Measurements from ENCODE around the gene SLC17A7. TPM values are rescaled to one million over a fixed set of nuclear protein-coding genes. Genes with fewer than 3 reads are reported as not detected.
A peak's percentile ranks its signal among the peaks of the same experiment; 100 is the strongest.

The SLC17A7 gene
- total and polyA plus RNA-seq, 12 donors: 0.17 to 2.3 (median 0.92) TPM

- H3K4me3 ChIP-seq: peak overlapping the region; percentile 60 to 93 (median 69)
- intact Hi-C loops (cut with DNase I): loop anchor here (1.0 to 10.0 kb wide), 7 partner anchors 51 to 219 kb away; partner anchors contain the start of genes DKKL1 (in 1 of the 10) and TEAD2 (in 1 of the 10)
- no peaks in the 10 kb centered on the region for H3K9me3 ChIP-seq
- 0 to 1% methylated on average over 44 to 47 of the region's 47 CpGs for WGBS, 2 donors
- H3K27ac ChIP-seq: peak overlapping the region; percentile 55 to 92 (median 86)
- peak; percentile 94 to 96 for DNase-seq
- peaks cover 8 to 40% (median 36%) of the 10 kb centered on the region in 7 donors for H3K27me3 ChIP-seq
- TF ChIP-seq, protein P1, sequence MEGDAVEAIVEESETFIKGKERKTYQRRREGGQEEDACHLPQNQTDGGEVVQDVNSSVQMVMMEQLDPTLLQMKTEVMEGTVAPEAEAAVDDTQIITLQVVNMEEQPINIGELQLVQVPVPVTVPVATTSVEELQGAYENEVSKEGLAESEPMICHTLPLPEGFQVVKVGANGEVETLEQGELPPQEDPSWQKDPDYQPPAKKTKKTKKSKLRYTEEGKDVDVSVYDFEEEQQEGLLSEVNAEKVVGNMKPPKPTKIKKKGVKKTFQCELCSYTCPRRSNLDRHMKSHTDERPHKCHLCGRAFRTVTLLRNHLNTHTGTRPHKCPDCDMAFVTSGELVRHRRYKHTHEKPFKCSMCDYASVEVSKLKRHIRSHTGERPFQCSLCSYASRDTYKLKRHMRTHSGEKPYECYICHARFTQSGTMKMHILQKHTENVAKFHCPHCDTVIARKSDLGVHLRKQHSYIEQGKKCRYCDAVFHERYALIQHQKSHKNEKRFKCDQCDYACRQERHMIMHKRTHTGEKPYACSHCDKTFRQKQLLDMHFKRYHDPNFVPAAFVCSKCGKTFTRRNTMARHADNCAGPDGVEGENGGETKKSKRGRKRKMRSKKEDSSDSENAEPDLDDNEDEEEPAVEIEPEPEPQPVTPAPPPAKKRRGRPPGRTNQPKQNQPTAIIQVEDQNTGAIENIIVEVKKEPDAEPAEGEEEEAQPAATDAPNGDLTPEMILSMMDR (IDR thresholded peaks at IDR 0.05): peak; percentile 65 to 89 (median 80)
- H3K4me1 ChIP-seq: peaks cover 0 to 23% (median 6%) of the 10 kb centered on the region in 9 donors
- peak; percentile 86 to 95 (median 93) for ATAC-seq
- H3K36me3 ChIP-seq: peaks cover 0 to 27% (median 0%) of the 10 kb centered on the region in 9 donors
These were observed 2.2 kb upstream of the SLC17A7 start for GRCh38 chr19:49443366-49444099.

DNA sequence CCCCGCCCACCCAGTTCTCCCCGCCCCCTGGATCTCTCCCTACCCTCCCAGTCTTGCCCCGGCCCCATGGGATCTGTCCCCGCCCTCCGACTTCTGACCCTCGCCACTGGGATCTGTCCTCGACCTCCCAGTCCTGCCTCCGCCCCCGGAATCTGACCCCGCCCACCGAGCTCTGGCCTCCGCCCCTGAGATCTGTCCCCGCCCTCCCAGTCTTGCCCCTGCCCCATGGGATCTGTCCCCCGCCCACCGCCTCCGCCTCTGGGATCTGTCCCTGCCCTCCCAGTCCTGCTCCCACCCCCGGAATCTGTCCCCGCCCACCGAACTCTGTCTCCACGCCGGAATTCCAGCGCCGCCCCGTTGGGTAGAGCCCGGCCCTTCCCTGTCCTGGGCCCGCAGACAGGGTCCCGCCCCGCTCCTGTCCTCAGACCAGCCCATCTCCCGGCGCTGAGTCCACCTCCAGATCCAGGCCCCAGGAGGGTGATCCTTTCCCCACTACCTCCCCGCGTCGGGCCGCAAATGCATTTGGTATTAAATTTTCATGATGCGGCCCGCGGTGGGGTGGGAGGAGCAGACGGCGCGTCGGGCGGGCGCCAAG lies 1.5 kb upstream of the SLC17A7 start:
- Histone ChIP-seq H3K4me3 (peak overlapping the region; percentile 60 to 93 (median 69)), H3K4me1 (peaks cover 0 to 22% (median 6%) of the 10 kb centered on the region in 9 donors), H3K27ac (peak overlapping the region; percentile 55 to 92 (median 86)), H3K27me3 (peaks cover 8 to 47% (median 43%) of the 10 kb centered on the region in 7 donors), H3K9me3 (no peaks in the 10 kb centered on the region), H3K36me3 (peaks cover 0 to 20% (median 0%) of the 10 kb centered on the region in 9 donors)
- ATAC-seq (peak; percentile 79 to 87 (median 84)), DNase-seq (peak; percentile 96 to 98)
- WGBS, 2 donors: 1% methylated on average over 41 to 43 of the region's 43 CpGs
- intact Hi-C loops (cut with DNase I): loop anchor here (1.0 to 10.0 kb wide), 7 partner anchors 50 to 218 kb away; partner anchors contain the start of genes DKKL1 (in 1 of the 10) and TEAD2 (in 1 of the 10)
- TF ChIP-seq, protein P1 (IDR thresholded peaks at IDR 0.05): no peak

- intact Hi-C loops (cut with DNase I): loop anchor here in 8 of 10 donors (2.0 to 10.0 kb wide), 6 partner anchors 50 to 218 kb away; partner anchors contain the start of genes DKKL1 (in 1 of the 8) and TEAD2 (in 1 of the 8)
- peak in 3 of 8 donors; percentile 0 to 2 (median 1) for ATAC-seq
- 8 to 9% methylated on average over 11 of the region's 11 CpGs for WGBS, 2 donors
- DNase-seq: peak; percentile 44 to 52
- peaks cover 0 to 15% (median 0%) of the 10 kb centered on the region in 9 donors for H3K36me3 ChIP-seq
- peak overlapping the region in 9 of 10 donors; percentile 15 to 92 (median 41) for H3K27ac ChIP-seq
- peaks cover 8 to 50% (median 45%) of the 10 kb centered on the region in 7 donors for H3K27me3 ChIP-seq
- peaks cover 0 to 21% (median 6%) of the 10 kb centered on the region in 9 donors for H3K4me1 ChIP-seq
- no peaks in the 10 kb centered on the region for H3K9me3 ChIP-seq
- peak overlapping the region in 9 of 10 donors; percentile 60 to 93 (median 71) for H3K4me3 ChIP-seq
- TF ChIP-seq, protein P1 (IDR thresholded peaks at IDR 0.05): no peak
These were observed 1.0 kb upstream of the SLC17A7 start for GRCh38 chr19:49442354-49442753.

GRCh38 chr19:49441960-49442350 lies 628 bp upstream of the SLC17A7 start:
- peak overlapping the region in 8 of 10 donors; percentile 15 to 92 (median 46) for H3K27ac ChIP-seq
- no peaks in the 10 kb centered on the region for H3K9me3 ChIP-seq
- H3K27me3 ChIP-seq: peaks cover 8 to 54% (median 49%) of the 10 kb centered on the region in 7 donors
- no peak for ATAC-seq
- H3K4me1 ChIP-seq: peaks cover 0 to 21% (median 6%) of the 10 kb centered on the region in 9 donors
- WGBS, 2 donors: 18 to 21% methylated on average over 14 of the region's 14 CpGs
- peak overlapping the region in 9 of 10 donors; percentile 60 to 93 (median 71) for H3K4me3 ChIP-seq
- TF ChIP-seq, protein P1 (IDR thresholded peaks at IDR 0.05): no peak
- DNase-seq: no peak
- H3K36me3 ChIP-seq: peaks cover 0 to 11% (median 0%) of the 10 kb centered on the region in 9 donors
- intact Hi-C loops (cut with DNase I): loop anchor here in 8 of 10 donors (2.0 to 10.0 kb wide), 6 partner anchors 49 to 217 kb away; partner anchors contain the start of genes DKKL1 (in 1 of the 8) and TEAD2 (in 1 of the 8)
